ENCODE measurements around the gene EFNA3. TPM values are rescaled to one million over a fixed set of nuclear protein-coding genes. Genes with fewer than 3 reads are reported as not detected.

The EFNA3 gene
- total RNA-seq, 1 donor from 2014 or later: 1.0 TPM

DNA sequence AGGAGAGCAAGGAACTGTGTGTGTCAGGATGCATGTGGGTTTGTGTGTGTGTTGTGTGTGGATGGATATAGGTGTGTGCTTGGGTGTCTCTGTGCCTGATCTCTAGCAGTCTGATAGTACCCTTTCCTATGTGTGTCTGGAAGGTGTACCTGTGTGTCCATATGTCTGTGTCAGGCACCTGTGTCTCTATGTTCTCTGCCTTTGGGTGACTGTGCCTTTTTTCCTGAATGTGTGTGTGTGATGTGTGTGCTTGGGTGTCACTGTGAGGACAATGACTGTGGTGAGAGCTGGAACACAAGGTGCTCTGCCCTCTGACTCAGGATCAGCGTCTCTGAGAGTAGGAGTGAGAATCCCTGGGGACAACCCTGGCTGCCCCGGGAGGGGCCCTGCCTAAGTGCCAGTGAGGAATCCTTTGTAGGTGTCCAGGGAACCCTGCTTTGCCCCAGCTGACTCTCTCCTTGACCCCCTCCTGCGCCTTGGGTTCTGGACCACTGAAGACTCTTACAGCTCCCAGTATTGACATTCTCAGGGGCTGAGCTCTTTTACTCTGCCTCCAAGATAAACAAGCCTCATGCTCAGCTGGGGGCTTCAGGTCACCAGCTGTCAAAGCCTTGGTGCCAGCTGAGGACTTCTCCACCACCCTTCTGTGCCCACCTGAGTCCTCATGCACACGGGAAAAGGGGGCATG, 735 bp upstream of the EFNA3 start:
- no peak for DNase-seq
- intact Hi-C loops (cut with DNase I): no loop called here
- Histone ChIP-seq H3K27ac (no peak overlapping the region), H3K36me3 (no peaks in the 10 kb centered on the region), H3K4me3 (no peak overlapping the region), H3K4me1 (peaks cover 40% of the 10 kb centered on the region), H3K27me3 (peaks cover 40% of the 10 kb centered on the region), H3K9me3 (no peaks in the 10 kb centered on the region)
- ATAC-seq: no peak
- TF ChIP-seq, protein P1, sequence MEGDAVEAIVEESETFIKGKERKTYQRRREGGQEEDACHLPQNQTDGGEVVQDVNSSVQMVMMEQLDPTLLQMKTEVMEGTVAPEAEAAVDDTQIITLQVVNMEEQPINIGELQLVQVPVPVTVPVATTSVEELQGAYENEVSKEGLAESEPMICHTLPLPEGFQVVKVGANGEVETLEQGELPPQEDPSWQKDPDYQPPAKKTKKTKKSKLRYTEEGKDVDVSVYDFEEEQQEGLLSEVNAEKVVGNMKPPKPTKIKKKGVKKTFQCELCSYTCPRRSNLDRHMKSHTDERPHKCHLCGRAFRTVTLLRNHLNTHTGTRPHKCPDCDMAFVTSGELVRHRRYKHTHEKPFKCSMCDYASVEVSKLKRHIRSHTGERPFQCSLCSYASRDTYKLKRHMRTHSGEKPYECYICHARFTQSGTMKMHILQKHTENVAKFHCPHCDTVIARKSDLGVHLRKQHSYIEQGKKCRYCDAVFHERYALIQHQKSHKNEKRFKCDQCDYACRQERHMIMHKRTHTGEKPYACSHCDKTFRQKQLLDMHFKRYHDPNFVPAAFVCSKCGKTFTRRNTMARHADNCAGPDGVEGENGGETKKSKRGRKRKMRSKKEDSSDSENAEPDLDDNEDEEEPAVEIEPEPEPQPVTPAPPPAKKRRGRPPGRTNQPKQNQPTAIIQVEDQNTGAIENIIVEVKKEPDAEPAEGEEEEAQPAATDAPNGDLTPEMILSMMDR (IDR thresholded peaks at IDR 0.05): no peak

DNA sequence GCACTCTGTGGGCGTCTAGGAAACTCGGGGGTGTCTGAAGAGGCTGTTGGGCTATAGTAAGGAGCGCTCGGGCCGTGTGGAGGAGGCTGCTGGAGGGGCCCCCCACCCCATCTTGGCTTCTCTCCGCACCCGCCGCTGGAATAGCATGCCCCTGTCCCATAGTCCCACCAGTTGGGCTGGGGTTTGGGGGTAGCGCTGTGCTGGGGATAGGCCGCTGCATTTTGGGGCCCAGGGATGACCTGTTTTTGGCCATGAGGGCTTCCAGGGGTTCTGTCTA, 511 bp downstream of the EFNA3 start:
- H3K4me1 ChIP-seq: peaks cover 44% of the 10 kb centered on the region
- H3K9me3 ChIP-seq: no peaks in the 10 kb centered on the region
- no peak for ATAC-seq
- peak overlapping the region; percentile 43 for H3K4me3 ChIP-seq
- TF ChIP-seq, protein P1 (IDR thresholded peaks at IDR 0.05): no peak
- DNase-seq: no peak
- no peaks in the 10 kb centered on the region for H3K36me3 ChIP-seq
- no peak overlapping the region for H3K27ac ChIP-seq
- intact Hi-C loops (cut with DNase I): no loop called here
- peaks cover 52% of the 10 kb centered on the region for H3K27me3 ChIP-seq

DNA sequence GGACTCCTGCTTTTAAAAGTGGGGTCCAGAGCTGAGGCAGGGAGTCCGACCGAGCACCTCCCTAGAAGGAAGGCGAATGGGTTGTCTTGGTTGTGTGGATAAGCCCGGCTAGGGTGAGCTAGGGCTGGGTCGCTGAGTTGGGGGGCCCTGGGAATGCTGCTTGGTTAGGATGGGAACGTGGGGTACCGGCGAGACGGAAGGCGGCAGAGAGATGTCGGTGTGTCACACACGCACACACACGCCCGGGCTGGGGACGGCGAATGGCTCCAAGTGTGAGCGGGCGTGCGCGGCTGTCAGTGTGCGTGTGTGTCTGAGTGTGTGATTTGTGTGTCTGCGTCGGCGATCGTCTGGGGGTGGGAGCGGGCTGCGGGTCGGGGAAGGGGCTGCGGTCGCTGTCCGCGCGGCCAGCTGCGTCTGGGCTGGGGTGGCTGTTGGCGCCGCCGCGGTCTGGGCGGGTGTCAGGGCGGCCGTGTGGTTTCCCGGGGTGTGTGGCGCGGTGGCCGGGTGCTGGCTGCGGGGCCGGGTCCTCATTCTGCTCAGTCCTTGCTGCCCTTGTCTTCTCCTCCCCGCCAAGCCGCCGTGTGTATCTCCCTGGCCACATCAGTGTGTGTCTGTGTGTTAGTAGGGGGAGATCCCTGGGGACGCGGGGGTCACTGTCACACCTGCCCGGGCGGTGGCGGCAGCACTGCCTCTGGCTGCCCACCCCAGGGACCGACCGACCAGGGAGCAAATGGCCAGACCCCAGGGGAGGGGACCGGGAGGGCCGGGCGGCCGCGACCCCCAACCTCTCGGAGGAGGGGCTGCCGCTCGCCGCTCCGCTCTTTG, 1.1 kb downstream of the EFNA3 start:
- H3K4me3 ChIP-seq: no peak overlapping the region
- TF ChIP-seq, protein P1 (IDR thresholded peaks at IDR 0.05): no peak
- no peaks in the 10 kb centered on the region for H3K36me3 ChIP-seq
- DNase-seq (no peak), ATAC-seq (no peak)
- intact Hi-C loops (cut with DNase I): no loop called here
- H3K4me1 ChIP-seq: peaks cover 48% of the 10 kb centered on the region
- H3K27ac ChIP-seq: no peak overlapping the region
- H3K9me3 ChIP-seq: no peaks in the 10 kb centered on the region
- peaks cover 55% of the 10 kb centered on the region for H3K27me3 ChIP-seq

DNA sequence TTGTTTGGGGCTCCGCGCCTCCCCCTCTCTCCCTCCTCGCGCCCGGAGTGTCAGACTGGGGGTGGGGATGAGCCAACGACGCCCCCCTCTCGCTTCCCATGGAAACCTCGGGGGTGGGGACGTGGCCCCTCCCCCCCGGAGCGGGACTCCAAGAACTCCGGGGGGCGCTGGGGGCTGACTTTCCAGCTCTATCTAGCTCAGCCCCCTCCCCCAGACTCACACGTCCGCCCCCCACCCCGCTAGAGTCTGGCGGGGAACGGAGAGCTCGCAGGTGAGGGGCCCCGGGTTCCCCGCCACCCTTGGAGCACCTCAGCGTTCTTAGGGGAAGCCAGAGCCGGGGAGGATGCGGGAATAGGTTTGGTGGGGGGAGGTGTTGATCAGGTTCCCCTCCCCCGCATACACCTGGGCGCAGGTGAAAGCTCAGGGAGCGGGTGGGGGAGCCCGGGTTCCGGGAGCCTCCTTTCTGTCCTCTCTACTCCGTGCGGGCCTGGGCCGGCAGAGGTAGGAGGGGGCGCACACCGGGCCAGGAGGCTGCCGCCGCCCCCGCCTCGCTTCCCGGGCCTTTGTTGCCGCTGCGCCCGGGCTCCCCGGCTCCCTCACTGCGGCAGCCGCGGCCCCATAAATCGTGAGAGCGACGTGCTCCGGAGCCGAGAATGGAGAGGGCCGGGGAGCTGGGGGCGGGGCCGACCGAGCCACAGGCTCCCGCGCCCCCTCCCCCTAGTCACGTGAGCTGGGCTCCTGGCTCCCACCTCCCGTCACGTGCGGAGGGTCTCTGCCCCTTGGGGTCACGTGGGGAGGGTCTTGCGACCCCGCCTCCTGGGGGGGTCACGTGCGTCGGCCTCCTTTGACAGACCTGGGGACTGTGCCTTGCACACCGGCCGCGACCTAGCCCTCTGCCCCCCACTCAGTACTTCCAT, 1.9 kb downstream of the EFNA3 start:
- no peak for DNase-seq
- H3K4me1 ChIP-seq: peaks cover 49% of the 10 kb centered on the region

More for the DNA sequence above, 1.9 kb downstream of the EFNA3 start:
- peak overlapping the region; percentile 14 for H3K4me3 ChIP-seq
- H3K27me3 ChIP-seq: peaks cover 55% of the 10 kb centered on the region
- no peaks in the 10 kb centered on the region for H3K9me3 ChIP-seq
- TF ChIP-seq, protein P1 (IDR thresholded peaks at IDR 0.05): no peak
- no peak for ATAC-seq
- H3K36me3 ChIP-seq: no peaks in the 10 kb centered on the region
- intact Hi-C loops (cut with DNase I): no loop called here
- no peak overlapping the region for H3K27ac ChIP-seq

Data from upper lobe of right lung (tissue), 1 donor.